HepG2 (cell line): Measurements from ENCODE around the gene MAP1LC3A. TPM values are rescaled to one million over a fixed set of nuclear protein-coding genes. Genes with fewer than 3 reads are reported as not detected.

Experiments used
- ATF7-NPFF ChIP-seq: sonication (generic); formaldehyde crosslinking; IDR thresholded peaks from 2 replicates; pipeline ENCODE4 v1.8.1; 2023; ENCODE audit warnings: mild to moderate bottlenecking, low read depth, missing genetic modification reagents, moderate library complexity
- KDM4B ChIP-seq: sonication (generic); formaldehyde crosslinking; IDR thresholded peaks from 2 replicates; pipeline ENCODE4 v1.4.0; 2020; ENCODE audit warnings: missing genetic modification reagents
- MAFK ChIP-seq, 2 experiments: IDR thresholded peaks in 1 of 2; conservative IDR thresholded peaks in 1 of 2; 2 replicates each; pipeline ENCODE4 v1.6.1; 2011; ENCODE audit warnings: improper control_type of control experiment in 2 of 2, low read length in 2 of 2
- MED1 ChIP-seq: sonication (generic); formaldehyde crosslinking; IDR thresholded peaks from 2 replicates; pipeline ENCODE4 v1.4.0; 2020; ENCODE audit warnings: missing genetic modification reagents
- PHF21A ChIP-seq: sonication (generic); formaldehyde crosslinking; IDR thresholded peaks from 2 replicates; pipeline ENCODE4 v1.5.0; 2020; ENCODE audit warnings: mild to moderate bottlenecking, missing genetic modification reagents
- POLR2A ChIP-seq, 2 experiments: IDR thresholded peaks; 2 replicates each; pipeline ENCODE4 v1.6.1; 2011; ENCODE audit warnings: low read depth in 2 of 2, low read length in 2 of 2, mild to moderate bottlenecking in 1 of 2, moderate library complexity in 1 of 2; ENCODE audit not compliant: insufficient read depth in 1 of 2
- TMF1 ChIP-seq: sonication (generic); formaldehyde crosslinking; IDR thresholded peaks from 2 replicates; pipeline ENCODE4 v1.8.1; 2022; ENCODE audit warnings: low read depth, missing genetic modification reagents
- ZMYM4 ChIP-seq: sonication (generic); formaldehyde crosslinking; IDR thresholded peaks from 2 replicates; pipeline ENCODE4 v1.8.1; 2023; ENCODE audit warnings: mild to moderate bottlenecking, missing genetic modification reagents
- ZNF225 ChIP-seq: sonication (generic); formaldehyde crosslinking; IDR thresholded peaks from 2 replicates; pipeline ENCODE4 v1.4.0; 2020; ENCODE audit warnings: mild to moderate bottlenecking, missing genetic modification reagents
- ZNF292 ChIP-seq: sonication (generic); formaldehyde crosslinking; IDR thresholded peaks from 2 replicates; pipeline ENCODE4 v1.8.1; 2022; ENCODE audit warnings: mild to moderate bottlenecking, low read depth, missing genetic modification reagents, borderline replicate concordance
- ZNF343 ChIP-seq: sonication (generic); formaldehyde crosslinking; IDR thresholded peaks from 2 replicates; pipeline ENCODE4 v1.4.0; 2020; ENCODE audit warnings: mild to moderate bottlenecking, missing genetic modification reagents
- ZNF367 ChIP-seq: sonication (generic); formaldehyde crosslinking; IDR thresholded peaks from 2 replicates; pipeline ENCODE4 v1.4.0; 2020; ENCODE audit warnings: missing genetic modification reagents, borderline replicate concordance
- ZSCAN21 ChIP-seq: sonication (generic); formaldehyde crosslinking; IDR thresholded peaks from 2 replicates; pipeline ENCODE4 v1.8.0; 2022; ENCODE audit warnings: mild to moderate bottlenecking, missing genetic modification reagents, moderate library complexity, borderline replicate concordance
- polyA plus RNA-seq, 8 experiments: library from polyadenylated mRNA; depleted of rRNA in 3 of 8; stranded (reverse) in 7 of 8; unstranded in 1 of 8; fragments of >200 nt; fragmentation: Illumina TruSeq in 4 of 8; extraction: Trizol in 4 of 8; gene quantifications; 2 replicates each; pipeline versions ENCODE4 v1.2.1 to v1.2.3, GENCODE V29; 2011 to 2016; ENCODE audit warnings: low read depth in 4 of 8, missing spikeins in 1 of 8, mixed read lengths in 1 of 8; ENCODE audit not compliant: insufficient read depth in 1 of 8
- total RNA-seq, 5 experiments: library from RNA; depleted of rRNA; stranded (reverse); fragments of >200 nt; fragmentation: Illumina TruSeq; extraction: Trizol; gene quantifications; 2 replicates each; pipeline ENCODE4 v1.2.3, GENCODE V29; 2016; ENCODE audit warnings: low read depth in 1 of 5
- TF ChIP-seq, protein P1 (sequence below): sonication (generic); formaldehyde crosslinking; IDR thresholded peaks from 2 replicates; pipeline ENCODE4 v1.5.1; 2020; ENCODE audit warnings: mild to moderate bottlenecking, moderate library complexity, missing genetic modification reagents
- TF ChIP-seq, protein P2 (sequence below): sonication (generic); formaldehyde crosslinking; IDR thresholded peaks from 2 replicates; pipeline ENCODE4 v1.5.1; 2020; ENCODE audit warnings: missing genetic modification reagents, mild to moderate bottlenecking, borderline replicate concordance
- TF ChIP-seq, protein P3 (sequence below): sonication (generic); formaldehyde crosslinking; IDR thresholded peaks from 2 replicates; pipeline ENCODE4 v1.5.0; 2020; ENCODE audit warnings: mild to moderate bottlenecking, missing genetic modification reagents, borderline replicate concordance

The MAP1LC3A gene
- total and polyA plus RNA-seq, 2 of the 13 experiments (the other 11 are each of a cell fraction or from before 2014, with no cell fraction given): not detected

DNA sequence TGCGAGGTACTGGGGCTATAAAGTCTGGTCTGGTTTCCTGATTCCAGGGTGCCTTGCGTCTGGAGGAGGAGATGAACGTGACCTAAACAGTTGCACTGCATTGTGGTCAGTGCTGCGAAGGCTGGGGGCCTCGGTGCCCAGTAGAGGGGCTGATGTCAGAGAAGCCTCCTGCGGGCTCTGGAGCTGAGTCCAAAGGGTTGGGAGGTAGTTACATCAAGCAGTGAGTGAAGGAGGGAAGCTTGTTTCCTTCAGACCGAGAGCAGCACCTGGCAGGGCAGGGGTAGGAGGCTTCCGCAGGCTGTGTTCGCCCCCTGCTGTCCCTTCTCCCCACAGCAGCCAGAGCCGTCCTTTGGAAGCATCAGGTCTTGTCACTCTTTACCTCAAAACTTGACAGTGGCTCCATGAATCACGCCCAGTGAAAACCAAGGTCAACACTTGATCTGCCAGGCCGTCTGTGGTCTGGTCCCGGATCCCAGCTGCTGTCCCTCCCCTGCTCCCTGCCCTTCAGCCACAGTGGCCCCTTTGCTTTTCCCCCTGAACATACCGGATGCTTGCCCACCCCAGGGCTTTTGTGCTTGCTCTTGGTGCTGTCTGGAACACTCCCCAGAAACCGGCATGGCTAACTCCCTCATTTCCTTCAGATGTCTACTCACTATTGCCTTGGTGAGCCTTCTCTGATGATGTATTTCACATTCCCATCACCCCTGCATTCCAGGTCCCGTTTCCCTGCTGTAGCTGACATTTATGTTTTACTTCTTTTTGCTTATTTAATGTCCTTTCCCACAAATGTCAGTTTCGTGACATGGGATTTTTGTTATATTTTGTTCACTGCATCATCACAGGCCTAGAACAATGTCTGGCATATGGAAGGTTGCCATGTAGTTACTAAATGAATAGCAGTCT, 35.3 kb upstream of the MAP1LC3A start (continued):
- TF ChIP-seq ATF7-NPFF (no peak), PHF21A (CRISPR knock-in tag) (no peak), ZNF343 (CRISPR knock-in tag) (0 out of 2 replicates have a peak, but pooled peaks have one; percentile 17), ZNF367 (CRISPR knock-in tag) (no peak), POLR2A (IDR thresholded peaks at IDR 0.05; ENCODE audit: insufficient read depth in 1 of 2, low read depth in 2 of 2, low read length in 2 of 2) (no peak), ZNF292 (CRISPR knock-in tag) (peak; percentile 47; the same call in 1 of the 2 replicates), ZSCAN21 (0 out of 2 replicates have a peak, but pooled peaks have one; percentile 69), KDM4B (CRISPR knock-in tag) (peak; percentile 36; the same call in 1 of the 2 replicates), MED1 (CRISPR knock-in tag) (peak; percentile 8; the same call in 1 of the 2 replicates), MAFK (conservative IDR thresholded peaks at IDR 0.05 in 1 of 2, IDR thresholded peaks at IDR 0.05 in 1 of 2; ENCODE audit: low read length in 2 of 2) (no peak), ZMYM4 (CRISPR knock-in tag) (no peak), ZNF225 (CRISPR knock-in tag) (0 out of 2 replicates have a peak, but pooled peaks have one; percentile 54), TMF1 (CRISPR knock-in tag) (no peak)
- TF ChIP-seq, protein P1, sequence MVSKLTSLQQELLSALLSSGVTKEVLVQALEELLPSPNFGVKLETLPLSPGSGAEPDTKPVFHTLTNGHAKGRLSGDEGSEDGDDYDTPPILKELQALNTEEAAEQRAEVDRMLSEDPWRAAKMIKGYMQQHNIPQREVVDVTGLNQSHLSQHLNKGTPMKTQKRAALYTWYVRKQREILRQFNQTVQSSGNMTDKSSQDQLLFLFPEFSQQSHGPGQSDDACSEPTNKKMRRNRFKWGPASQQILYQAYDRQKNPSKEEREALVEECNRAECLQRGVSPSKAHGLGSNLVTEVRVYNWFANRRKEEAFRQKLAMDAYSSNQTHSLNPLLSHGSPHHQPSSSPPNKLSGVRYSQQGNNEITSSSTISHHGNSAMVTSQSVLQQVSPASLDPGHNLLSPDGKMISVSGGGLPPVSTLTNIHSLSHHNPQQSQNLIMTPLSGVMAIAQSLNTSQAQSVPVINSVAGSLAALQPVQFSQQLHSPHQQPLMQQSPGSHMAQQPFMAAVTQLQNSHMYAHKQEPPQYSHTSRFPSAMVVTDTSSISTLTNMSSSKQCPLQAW (CRISPR knock-in tag): peak; percentile 81; the same call in 1 of the 2 replicates
- TF ChIP-seq, protein P2, sequence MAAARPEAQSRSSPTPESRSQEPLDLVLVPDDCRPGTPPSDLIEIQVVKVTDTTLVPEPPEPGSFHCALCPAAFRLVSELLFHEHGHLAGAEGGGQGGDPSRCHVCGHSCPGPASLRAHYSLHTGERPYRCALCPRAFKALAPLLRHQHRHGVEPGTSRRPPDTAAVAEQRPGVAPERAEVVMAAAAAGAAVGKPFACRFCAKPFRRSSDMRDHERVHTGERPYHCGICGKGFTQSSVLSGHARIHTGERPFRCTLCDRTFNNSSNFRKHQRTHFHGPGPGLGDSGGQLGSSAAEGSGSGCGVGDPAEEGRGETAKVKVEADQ (CRISPR knock-in tag): no peak
- TF ChIP-seq, protein P3, sequence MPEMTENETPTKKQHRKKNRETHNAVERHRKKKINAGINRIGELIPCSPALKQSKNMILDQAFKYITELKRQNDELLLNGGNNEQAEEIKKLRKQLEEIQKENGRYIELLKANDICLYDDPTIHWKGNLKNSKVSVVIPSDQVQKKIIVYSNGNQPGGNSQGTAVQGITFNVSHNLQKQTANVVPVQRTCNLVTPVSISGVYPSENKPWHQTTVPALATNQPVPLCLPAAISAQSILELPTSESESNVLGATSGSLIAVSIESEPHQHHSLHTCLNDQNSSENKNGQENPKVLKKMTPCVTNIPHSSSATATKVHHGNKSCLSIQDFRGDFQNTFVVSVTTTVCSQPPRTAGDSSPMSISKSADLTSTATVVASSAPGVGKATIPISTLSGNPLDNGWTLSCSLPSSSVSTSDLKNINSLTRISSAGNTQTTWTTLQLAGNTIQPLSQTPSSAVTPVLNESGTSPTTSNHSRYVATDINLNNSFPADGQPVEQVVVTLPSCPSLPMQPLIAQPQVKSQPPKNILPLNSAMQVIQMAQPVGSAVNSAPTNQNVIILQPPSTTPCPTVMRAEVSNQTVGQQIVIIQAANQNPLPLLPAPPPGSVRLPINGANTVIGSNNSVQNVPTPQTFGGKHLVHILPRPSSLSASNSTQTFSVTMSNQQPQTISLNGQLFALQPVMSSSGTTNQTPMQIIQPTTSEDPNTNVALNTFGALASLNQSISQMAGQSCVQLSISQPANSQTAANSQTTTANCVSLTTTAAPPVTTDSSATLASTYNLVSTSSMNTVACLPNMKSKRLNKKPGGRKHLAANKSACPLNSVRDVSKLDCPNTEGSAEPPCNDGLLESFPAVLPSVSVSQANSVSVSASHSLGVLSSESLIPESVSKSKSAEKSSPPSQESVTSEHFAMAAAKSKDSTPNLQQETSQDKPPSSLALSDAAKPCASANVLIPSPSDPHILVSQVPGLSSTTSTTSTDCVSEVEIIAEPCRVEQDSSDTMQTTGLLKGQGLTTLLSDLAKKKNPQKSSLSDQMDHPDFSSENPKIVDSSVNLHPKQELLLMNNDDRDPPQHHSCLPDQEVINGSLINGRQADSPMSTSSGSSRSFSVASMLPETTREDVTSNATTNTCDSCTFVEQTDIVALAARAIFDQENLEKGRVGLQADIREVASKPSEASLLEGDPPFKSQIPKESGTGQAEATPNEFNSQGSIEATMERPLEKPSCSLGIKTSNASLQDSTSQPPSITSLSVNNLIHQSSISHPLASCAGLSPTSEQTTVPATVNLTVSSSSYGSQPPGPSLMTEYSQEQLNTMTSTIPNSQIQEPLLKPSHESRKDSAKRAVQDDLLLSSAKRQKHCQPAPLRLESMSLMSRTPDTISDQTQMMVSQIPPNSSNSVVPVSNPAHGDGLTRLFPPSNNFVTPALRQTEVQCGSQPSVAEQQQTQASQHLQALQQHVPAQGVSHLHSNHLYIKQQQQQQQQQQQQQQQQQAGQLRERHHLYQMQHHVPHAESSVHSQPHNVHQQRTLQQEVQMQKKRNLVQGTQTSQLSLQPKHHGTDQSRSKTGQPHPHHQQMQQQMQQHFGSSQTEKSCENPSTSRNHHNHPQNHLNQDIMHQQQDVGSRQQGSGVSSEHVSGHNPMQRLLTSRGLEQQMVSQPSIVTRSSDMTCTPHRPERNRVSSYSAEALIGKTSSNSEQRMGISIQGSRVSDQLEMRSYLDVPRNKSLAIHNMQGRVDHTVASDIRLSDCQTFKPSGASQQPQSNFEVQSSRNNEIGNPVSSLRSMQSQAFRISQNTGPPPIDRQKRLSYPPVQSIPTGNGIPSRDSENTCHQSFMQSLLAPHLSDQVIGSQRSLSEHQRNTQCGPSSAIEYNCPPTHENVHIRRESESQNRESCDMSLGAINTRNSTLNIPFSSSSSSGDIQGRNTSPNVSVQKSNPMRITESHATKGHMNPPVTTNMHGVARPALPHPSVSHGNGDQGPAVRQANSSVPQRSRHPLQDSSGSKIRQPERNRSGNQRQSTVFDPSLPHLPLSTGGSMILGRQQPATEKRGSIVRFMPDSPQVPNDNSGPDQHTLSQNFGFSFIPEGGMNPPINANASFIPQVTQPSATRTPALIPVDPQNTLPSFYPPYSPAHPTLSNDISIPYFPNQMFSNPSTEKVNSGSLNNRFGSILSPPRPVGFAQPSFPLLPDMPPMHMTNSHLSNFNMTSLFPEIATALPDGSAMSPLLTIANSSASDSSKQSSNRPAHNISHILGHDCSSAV (CRISPR knock-in tag): no peak
